Measurements from ENCODE around the gene LPAR1.

Gene LPAR1

DNA sequence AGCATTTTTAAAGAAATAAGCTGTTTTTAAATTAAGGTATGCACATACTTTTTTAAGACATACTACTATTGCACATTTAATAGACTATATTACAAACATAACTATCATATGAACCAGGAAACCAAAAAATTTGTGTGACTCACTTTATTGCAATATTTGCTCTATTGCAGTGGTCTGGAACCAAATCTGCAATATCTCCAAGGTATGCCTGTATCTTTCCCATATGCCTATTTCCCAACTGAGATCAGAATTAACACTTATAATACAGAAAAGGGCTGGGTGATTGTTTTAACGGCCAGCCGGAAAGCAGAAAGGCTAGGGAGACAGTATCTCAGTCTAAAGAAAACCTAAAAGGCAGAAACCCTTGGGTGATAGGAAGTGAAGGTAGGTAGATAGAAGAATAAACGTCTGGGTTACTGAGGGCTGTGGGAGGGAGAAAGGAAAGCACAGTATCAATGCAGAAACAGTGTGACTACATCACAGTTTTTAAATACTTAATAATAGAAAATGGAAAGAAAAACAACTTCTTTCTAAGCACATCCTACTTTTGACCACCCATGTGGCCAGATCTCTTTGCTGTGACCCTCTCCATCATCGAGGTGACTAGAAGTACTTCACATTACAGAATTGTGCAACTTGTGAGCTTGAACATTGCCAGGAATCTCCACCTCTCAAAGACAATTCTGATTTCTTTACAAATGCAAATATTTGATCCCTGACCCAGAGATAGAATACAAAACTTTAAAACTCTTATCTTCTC is 126.4 kb downstream of the LPAR1 start:
- no peak for DNase-seq
- H3K4me3 ChIP-seq (ENCODE audit: low read length): no peak overlapping the region
- H3K27me3 ChIP-seq (replicated peaks; ENCODE audit: insufficient read depth, low read length): no peaks in the 10 kb centered on the region
- H3K4me1 ChIP-seq (ENCODE audit: low read length): no peaks in the 10 kb centered on the region
- no peak overlapping the region for H3K4me2 ChIP-seq (ENCODE audit: low read depth, low read length)
- H3K9ac ChIP-seq (ENCODE audit: low read length): no peak overlapping the region
- TF ChIP-seq EZH2 (optimal IDR thresholded peaks at IDR 0.05; ENCODE audit: low read depth, low read length) (no peak), EZH2phosphoT487 (IDR thresholded peaks at IDR 0.05; ENCODE audit: low read length) (no peak)
- TF ChIP-seq, protein P1, sequence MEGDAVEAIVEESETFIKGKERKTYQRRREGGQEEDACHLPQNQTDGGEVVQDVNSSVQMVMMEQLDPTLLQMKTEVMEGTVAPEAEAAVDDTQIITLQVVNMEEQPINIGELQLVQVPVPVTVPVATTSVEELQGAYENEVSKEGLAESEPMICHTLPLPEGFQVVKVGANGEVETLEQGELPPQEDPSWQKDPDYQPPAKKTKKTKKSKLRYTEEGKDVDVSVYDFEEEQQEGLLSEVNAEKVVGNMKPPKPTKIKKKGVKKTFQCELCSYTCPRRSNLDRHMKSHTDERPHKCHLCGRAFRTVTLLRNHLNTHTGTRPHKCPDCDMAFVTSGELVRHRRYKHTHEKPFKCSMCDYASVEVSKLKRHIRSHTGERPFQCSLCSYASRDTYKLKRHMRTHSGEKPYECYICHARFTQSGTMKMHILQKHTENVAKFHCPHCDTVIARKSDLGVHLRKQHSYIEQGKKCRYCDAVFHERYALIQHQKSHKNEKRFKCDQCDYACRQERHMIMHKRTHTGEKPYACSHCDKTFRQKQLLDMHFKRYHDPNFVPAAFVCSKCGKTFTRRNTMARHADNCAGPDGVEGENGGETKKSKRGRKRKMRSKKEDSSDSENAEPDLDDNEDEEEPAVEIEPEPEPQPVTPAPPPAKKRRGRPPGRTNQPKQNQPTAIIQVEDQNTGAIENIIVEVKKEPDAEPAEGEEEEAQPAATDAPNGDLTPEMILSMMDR (IDR thresholded peaks at IDR 0.05; ENCODE audit: low read length): no peak
- H3K79me2 ChIP-seq (ENCODE audit: low read length): no peaks in the 10 kb centered on the region
- H3K27ac ChIP-seq (ENCODE audit: low read length): no peak overlapping the region
- H3K9me2 ChIP-seq (replicated peaks; ENCODE audit: insufficient read depth, low read length): no peaks in the 10 kb centered on the region
- no peaks in the 10 kb centered on the region for H3K36me3 ChIP-seq (replicated peaks; ENCODE audit: insufficient read depth, low read length)
- H3K9me3 ChIP-seq (replicated peaks; ENCODE audit: insufficient read depth, low read length): no peaks in the 10 kb centered on the region
- H3F3A ChIP-seq (ENCODE audit: insufficient read depth, low read length): no peaks in the 10 kb centered on the region
- H4K20me1 ChIP-seq (ENCODE audit: insufficient read depth, low read length): no peaks in the 10 kb centered on the region
- H2AFZ ChIP-seq (ENCODE audit: low read length): no peak overlapping the region

DNA sequence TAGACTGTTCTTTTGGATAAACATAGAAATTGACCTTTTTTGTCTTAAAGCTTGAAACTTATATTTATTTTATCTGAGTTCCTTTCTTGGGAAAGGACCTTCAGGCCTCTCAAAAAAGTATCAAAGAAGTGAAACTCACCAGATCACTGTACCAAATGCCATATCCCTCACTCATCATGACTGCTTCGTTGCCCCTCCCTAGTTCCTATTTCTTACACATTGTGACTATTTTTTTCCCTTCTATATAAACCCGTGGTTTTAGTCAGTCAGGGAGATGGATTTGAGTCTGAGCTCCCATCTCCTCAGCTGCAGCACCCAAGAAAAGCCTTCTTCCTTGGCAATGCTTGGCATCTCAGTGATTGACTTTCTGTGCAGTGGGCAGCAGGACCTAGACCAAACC is 129.4 kb downstream of the LPAR1 start:
- H3K9me3 ChIP-seq (replicated peaks; ENCODE audit: insufficient read depth, low read length): no peaks in the 10 kb centered on the region
- H3K79me2 ChIP-seq (ENCODE audit: low read length): no peaks in the 10 kb centered on the region
- no peaks in the 10 kb centered on the region for H3K27me3 ChIP-seq (replicated peaks; ENCODE audit: insufficient read depth, low read length)
- H3K4me3 ChIP-seq (ENCODE audit: low read length): no peak overlapping the region
- no peaks in the 10 kb centered on the region for H3K4me1 ChIP-seq (ENCODE audit: low read length)
- DNase-seq: no peak
- no peak overlapping the region for H3K9ac ChIP-seq (ENCODE audit: low read length)
- H3K36me3 ChIP-seq (replicated peaks; ENCODE audit: insufficient read depth, low read length): no peaks in the 10 kb centered on the region
- no peaks in the 10 kb centered on the region for H3K9me2 ChIP-seq (replicated peaks; ENCODE audit: insufficient read depth, low read length)
- no peak overlapping the region for H3K4me2 ChIP-seq (ENCODE audit: low read depth, low read length)
- TF ChIP-seq, protein P1 (IDR thresholded peaks at IDR 0.05; ENCODE audit: low read length): no peak
- TF ChIP-seq EZH2 (optimal IDR thresholded peaks at IDR 0.05; ENCODE audit: low read depth, low read length) (no peak), EZH2phosphoT487 (IDR thresholded peaks at IDR 0.05; ENCODE audit: low read length) (no peak)
- H2AFZ ChIP-seq (ENCODE audit: low read length): no peak overlapping the region
- no peaks in the 10 kb centered on the region for H4K20me1 ChIP-seq (ENCODE audit: insufficient read depth, low read length)
- no peaks in the 10 kb centered on the region for H3F3A ChIP-seq (ENCODE audit: insufficient read depth, low read length)
- no peak overlapping the region for H3K27ac ChIP-seq (ENCODE audit: low read length)

DNA sequence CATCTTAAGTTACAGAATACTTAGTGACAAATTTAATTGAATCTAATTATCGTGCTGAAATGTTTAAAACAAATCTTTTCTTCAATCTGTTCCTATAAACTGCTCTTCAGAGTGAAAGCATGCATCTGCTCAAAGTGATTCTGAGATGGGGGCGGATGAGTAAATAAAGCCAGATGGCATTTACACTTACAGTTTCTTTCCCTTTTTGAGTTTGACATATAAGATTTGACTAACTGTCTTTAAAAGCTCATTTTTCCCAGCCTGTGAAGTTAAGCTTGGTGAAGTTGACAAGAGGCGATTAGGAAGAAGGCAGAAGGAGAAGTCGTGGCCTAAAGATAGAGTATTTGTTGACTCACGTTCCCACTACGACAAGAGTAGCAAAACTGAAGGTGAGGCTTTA is 137.4 kb downstream of the LPAR1 start:
- TF ChIP-seq EZH2phosphoT487 (IDR thresholded peaks at IDR 0.05; ENCODE audit: low read length) (no peak), EZH2 (optimal IDR thresholded peaks at IDR 0.05; ENCODE audit: low read depth, low read length) (no peak)
- TF ChIP-seq, protein P1 (IDR thresholded peaks at IDR 0.05; ENCODE audit: low read length): no peak
- Histone ChIP-seq H3K9me3 (replicated peaks; ENCODE audit: insufficient read depth, low read length) (no peaks in the 10 kb centered on the region), H3K4me1 (ENCODE audit: low read length) (no peaks in the 10 kb centered on the region), H3K27ac (ENCODE audit: low read length) (no peak overlapping the region), H3K9ac (ENCODE audit: low read length) (no peak overlapping the region), H3K79me2 (ENCODE audit: low read length) (no peaks in the 10 kb centered on the region), H3K9me2 (replicated peaks; ENCODE audit: insufficient read depth, low read length) (no peaks in the 10 kb centered on the region), H3F3A (ENCODE audit: insufficient read depth, low read length) (no peaks in the 10 kb centered on the region), H4K20me1 (ENCODE audit: insufficient read depth, low read length) (no peaks in the 10 kb centered on the region), H2AFZ (ENCODE audit: low read length) (no peak overlapping the region), H3K4me2 (ENCODE audit: low read depth, low read length) (no peak overlapping the region), H3K27me3 (replicated peaks; ENCODE audit: insufficient read depth, low read length) (no peaks in the 10 kb centered on the region), H3K36me3 (replicated peaks; ENCODE audit: insufficient read depth, low read length) (no peaks in the 10 kb centered on the region), H3K4me3 (ENCODE audit: low read length) (no peak overlapping the region)
- no peak for DNase-seq

Data from MM.1S (cell line).